GM19455 (cell line): ENCODE measurements around the gene C1QB.
"Not testable (repeated sequence)": the region's sequence is repeated elsewhere in the genome, so short reads cannot be mapped to it uniquely, and the experiment has no call there.

Experiments
- ATAC-seq: cut with Tn5 transposase; IDR thresholded peaks from one replicate; pipeline ENCODE4 v1.9.1; 2021; ENCODE audit not compliant: unreplicated experiment

Gene C1QB

DNA sequence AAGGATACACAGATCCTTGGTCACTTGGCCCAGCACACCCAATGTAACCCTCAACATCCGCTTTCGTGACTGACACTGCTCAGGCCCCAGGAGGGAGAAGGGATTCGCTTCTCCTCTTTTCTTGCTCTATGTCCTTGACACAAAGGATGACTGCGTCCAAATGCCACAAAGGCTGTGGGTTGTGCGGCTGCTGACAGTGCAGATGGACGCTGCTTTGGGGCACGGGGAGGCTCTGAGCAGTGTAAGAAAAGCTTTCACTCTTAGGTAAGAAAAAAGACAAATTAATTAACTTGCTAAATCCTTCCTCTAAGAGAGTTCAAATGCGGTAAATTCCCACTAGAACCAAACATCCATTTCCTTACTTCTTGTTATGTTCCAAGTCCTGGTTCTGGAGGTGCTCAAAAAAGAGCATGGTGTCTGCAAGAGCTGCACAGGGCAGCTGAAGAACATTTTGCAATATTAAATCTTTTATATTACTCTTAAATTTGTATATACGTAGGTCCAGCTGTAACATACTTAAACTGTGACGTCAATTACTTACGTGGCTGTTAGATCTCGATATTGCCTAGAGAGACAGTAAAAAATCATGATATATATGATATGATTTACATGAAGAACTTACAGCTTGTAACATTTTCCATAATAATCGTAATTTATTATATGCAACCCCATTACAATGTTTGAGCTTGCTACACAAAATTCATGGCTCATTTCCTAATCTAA, 38.2 kb downstream of the C1QB start:
- ATAC-seq = no peak

DNA sequence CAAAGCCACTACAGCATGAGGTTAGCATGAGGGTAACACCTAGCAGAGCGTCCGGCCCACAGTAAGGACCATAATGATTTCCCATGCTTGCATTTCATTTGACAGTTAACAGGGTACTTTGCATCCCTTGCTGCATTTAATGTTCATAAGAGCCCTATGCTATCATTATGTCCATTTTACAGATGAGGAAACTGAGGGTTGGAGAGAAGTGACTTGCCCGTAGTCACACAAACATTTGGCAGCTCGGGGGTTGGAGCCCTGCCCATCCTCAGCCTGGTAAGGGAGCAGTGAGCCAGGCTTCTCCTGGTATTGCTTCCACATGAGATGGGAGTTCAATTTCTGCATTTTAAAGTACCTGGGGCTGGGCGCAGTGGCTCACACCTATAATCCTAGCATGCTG, 41.1 kb downstream of the C1QB start:
- ATAC-seq = no peak

DNA sequence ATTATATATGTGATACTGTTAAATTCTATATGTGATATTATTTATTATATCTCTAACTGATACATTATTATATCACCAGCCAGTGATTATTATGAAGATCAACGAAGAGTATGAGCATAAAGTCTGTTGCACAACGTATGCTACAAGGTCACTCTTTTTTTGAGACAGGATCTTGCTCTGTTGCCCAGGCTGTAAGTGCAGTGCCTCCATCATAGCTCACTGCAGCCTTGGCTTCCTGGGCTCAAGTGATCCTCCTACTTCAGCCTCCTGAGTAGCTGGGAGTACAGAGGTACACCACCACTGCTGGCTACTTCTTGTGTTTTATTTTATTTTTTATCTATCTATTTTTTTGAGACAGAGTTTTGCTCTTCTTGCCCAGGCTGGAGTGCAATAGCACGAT, 43.6 kb downstream of the C1QB start:
- no peak for ATAC-seq

DNA sequence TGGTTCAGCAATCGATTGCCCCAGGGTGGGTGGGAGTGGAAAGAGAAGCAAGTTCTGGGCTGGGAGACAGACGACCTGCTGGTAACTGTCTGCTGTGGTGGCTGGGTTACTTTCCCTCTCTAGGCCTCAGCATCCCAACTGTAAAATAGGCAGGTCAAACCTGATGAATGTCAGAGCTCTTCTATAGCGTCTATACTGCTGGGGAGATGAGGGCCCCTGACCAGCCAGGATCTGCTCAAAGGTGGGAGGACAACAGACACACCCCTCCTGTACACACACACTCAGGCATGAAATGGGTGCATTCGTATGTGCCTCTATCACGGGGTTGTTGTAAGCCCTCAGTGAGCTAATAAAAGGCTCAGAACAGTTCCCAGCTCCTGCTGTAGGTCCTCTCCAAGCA, 44.9 kb downstream of the C1QB start:
- no peak for ATAC-seq

DNA sequence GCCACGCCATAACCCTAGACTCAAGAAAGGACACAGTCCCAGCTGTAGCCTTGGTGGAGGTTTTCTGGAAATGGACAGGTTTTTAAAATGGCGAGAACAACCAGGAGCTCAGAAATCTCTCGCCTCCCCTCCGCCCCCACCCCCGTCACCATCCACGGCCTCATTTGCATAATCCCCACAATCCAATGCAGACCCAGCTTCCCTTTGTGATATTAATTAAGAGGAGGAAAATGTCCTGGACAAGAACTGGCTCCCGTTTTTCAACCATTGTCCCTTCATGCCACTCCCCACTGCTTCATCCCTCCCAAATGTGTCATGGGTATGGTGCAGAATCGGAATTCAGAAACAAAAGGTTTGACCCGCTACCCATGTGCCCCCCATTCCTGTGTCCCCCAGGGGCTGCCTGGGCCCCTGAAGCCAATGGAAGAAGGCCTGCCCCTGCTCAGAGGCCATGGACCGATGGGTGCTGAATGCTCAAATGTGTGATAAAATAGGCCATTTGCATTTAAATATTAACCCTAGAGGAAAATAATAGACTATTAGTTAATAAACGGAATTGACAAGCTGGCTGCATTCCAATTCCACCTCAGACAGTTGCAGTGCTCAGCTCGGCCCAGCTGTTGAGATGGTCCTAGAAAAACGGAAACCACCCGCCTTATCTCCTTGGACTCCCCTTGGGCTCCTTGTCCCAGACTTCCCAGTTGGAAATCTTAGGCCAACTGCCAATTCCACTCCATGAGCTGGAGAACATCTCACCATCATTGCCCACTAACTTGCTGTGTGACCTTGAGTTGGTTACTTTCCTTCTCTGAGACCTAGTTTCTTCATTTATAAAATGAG, 46.9 kb downstream of the C1QB start:
- no peak for ATAC-seq

DNA sequence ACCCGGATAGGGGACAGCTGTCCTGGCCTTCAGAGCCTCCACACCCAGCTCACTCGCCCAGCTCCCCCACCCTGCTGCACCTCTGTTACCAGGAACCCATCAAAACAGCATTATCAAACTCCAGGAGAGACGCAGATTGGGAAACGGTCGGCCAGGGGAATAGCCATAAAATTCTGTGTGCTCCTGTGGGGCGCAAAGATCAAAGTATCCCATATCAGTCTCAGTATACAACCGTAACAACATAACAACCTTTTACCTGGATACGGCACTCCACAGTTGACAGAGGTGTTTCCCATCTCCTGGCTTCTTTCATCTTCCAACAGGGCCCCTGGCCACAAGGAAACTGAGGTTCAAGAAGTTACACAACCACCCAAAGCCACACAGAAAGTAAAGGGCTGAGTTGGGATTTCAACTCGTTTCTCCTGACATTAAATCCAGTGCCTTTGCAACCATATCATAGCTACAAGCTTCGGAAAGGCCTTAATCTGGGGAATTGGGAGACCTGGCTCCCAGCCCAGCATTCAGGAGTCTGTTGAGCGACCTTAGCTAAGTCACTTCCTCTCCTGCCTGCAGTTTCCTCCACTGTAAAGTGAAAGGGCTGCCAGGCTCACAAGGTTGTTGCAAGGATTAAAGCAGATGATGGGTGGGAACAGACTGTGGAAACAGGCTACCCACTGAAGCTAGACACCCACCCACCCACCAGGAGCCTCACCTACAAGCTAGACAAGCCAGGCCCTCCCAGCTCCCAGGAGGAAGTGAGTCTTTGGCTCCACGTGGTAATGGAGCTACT, 49.5 kb downstream of the C1QB start:
- no peak for ATAC-seq

DNA sequence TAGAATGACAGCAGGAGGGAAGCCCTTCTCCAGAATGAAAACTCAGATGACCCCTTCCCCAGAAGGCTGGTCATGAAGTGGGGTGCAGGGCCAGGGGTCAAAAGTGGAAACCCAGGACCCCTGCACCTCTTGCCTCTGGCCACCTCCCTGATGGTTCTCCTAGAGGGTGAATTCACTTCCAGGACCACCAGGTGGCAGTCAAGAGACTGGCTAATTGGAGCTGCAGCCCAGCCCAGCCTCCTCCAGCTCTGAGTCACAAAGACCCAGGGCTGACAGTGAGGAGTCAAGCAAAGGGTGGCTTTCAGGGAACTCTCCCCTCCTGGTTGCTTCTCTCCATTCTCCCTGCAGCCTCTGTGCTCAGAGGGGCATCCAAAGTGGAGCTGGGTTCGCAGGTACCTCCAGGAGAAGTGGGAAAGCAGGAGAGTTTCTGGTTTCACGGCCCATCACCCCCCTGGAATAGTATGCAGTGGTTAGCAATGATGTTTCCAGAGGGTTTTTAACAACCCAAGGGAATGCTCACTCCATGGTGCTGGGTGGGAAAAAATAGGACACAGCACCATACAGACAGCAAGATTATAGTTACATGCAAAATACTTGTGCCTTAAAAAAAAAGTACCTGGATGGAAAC, 51.5 kb downstream of the C1QB start:
- ATAC-seq = peak; percentile 66

DNA sequence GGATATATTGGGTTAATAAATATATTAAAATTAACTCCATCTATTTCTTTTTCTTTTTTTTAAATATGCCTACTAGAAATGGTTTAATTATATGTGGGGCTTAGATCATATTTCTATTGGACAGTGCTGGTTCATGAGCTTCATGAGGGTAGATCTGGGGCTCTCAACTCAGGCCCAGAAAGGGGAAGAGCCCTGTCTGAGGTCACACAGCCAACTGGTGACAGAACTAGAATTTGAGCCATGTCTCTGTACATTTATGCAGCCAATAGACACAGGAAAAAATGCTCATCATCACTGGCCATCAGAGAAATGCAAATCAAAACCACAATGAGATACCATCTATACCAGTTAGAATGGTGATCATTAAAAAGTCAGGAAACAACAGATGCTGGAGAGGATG, 52.5 kb downstream of the C1QB start:
- ATAC-seq = no peak

DNA sequence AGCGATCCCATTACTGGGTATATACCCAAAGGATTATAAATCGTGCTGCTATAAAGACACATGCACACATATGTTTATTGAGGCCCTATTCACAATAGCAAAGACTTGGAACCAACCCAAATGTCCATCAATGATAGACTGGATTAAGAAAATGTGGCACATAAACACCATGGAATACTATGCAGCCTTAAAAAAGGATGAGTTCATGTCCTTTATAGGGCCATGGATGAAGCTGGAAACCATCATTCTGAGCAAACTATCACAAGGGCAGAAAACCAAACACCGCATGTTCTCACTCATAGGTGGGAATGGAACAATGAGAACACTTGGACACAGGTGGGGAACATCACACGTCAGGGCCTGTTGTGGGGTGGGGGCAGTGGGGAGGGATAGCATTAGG, 53.1 kb downstream of the C1QB start:
- not testable (repeated sequence) for ATAC-seq

DNA sequence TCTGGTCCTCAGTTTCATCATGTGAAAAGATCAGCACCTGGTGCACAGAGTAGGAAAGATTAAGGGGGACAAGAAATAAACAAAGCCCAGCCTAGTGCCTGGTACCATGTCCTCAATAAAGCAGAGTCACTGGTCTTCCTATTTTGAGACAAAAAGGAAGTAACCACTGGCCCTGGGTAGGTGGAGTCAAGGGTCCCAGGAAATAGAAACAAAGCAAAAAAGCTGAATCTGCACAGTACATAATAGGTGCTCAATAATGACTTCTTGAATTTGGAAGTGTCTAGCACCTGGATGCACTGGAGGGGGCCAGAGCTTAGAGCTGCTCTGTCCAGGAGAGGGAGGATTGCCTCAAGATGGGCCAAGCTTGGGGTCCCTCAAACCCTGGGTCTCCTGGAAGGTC, 55.7 kb downstream of the C1QB start:
- ATAC-seq = no peak

DNA sequence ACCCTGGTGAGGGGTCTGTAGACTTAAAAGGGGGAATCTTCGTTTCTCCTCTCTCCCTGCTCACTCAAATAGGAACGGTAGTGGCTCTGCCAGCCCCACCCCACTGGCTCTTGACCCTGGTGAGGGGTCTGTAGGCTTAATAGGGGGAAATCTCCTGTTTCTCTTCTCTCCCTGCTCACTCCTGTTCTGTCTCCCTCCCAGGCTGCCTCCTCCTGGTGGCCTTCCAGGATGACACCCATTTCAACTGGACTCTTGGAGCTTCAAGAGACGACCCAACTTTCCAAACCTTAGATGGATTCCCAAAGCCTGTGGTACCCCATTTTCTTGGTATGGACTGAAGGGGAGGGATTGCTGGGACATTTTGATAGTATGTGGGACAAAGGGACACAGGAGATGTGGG, 56.2 kb downstream of the C1QB start:
- no peak for ATAC-seq

DNA sequence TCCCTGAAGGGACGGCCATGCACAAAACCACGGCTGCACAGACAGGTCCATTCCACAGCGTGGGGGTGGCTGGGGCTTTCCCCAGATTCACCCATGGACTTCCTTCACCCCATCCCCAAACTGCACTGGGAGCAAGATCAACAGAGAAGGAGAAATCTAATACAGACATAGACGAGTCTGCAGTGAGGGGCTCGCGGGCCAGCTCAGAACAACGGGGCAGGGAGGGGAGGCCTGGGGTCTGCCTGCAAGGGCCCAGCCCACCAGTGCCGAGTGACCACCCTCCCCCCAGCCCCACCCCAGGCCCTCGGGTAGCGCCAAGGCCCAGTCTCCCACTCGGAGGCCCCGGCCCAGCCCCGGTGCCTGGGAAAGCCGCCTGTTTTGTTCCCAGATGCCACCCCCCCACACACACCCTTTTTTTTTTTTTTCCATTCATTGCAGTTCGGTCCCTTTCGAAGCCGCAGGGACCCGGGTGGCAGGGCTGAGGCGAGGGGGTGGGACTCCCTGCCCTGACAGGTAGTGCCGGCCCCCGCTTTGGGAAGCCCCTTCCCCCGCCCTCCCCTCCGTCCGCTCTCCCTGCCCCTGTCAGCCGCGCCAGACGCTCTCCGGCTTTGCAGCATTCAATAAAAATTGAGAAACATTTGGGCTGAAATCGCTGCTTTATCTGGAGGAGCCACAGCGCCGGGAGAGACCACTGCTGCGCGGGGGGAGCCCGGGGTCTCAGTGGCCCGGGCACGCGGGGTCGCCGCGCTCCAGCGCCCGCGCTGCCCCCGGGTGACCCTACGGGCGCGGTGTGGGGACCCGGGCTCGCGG, 57.1 kb downstream of the C1QB start:
- no peak for ATAC-seq

DNA sequence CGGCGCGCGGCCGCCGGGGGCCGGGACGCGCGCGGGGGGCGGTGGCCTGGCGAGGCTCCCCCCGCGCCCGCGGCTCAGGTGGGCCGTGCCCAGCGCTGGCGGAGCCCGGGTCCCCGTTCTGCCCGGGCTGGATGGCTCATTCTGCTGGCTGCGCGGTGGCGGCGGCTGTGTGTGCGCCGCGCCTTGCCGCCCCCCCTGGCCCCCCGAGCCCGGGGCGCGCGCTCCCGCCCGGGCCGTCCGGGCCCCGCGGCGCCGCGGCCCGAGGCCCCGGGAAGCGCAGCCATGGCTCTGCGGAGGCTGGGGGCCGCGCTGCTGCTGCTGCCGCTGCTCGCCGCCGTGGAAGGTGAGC, 57.6 kb downstream of the C1QB start, which contains the start of gene EPHB2:
TSS of gene EPHB2 (plus strand) at position 139 of the 349 bp plus-strand sequence. CDS start at position 283, 144 bp downstream.
- ATAC-seq = no peak

DNA sequence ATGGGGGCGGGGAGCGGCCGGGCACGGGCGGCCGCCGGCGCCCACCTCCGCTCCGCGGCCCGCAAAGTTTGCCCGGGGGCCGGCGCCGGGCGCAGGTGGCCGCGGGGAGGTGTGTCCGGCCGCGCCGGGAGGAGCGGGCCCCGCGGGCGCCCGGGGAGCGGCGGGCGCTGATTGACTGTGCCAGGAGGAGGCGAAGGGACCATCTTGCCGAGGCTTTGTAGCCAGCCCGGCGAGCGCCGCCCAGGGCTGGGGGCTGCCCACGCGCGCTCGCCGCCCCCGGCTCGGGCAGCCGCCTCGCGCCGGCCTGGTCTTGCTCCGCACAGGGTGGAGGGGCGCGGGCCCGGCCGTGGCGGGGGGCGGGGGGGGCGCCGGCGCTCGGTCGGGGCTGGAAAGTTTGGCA, 58.0 kb downstream of the C1QB start:
- no peak for ATAC-seq
